GM12891 (cell line): ENCODE data around the gene KLK14.

Source experiments
- PAX5 ChIP-seq: IDR thresholded peaks from 2 replicates; pipeline ENCODE4 v1.6.1; 2011; ENCODE audit warnings: low read length, moderate library complexity, mild to moderate bottlenecking; ENCODE audit not compliant: insufficient read depth, severe bottlenecking
- POLR2A ChIP-seq: IDR thresholded peaks from 2 replicates; pipeline ENCODE4 v1.6.1; 2011; ENCODE audit warnings: low read depth, low read length, control low read depth
- POLR2AphosphoS5 ChIP-seq: IDR thresholded peaks from 2 replicates; pipeline ENCODE4 v1.6.1; 2011; ENCODE audit warnings: low read depth, low read length, control low read depth
- SPI1 ChIP-seq: IDR thresholded peaks from 2 replicates; pipeline ENCODE4 v1.6.1; 2011; ENCODE audit warnings: low read depth, low read length, control low read depth
- TAF1 ChIP-seq: IDR thresholded peaks from 2 replicates; pipeline ENCODE4 v1.6.1; 2011; ENCODE audit warnings: low read depth, low read length, control low read depth

DNA sequence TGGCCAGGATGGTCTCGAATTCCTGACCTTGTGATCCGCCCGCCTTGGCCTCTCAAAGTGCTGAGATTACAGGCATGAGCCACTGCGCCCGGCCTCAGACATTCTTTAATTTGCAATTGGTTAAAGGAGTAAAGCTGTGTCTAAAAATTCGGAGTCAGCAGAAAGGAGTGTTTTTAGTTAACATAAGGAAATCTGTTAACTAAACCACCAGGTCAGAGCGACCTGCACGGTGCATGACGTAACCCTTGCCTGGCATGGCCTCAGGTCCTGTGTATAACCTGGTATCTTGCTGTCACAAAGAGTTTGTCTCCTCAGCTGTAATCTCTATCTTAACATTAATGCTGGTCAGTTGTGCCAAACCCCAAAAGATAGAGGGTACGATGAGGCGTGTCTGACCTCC lies 38.4 kb downstream of the KLK14 start:
- TF ChIP-seq POLR2AphosphoS5 (no peak), SPI1 (no peak), TAF1 (no peak), POLR2A (no peak), PAX5 (no peak)
